HepG2 (cell line): ENCODE measurements around the gene ECSIT. TPM values are rescaled to one million over a fixed set of nuclear protein-coding genes. Genes with fewer than 3 reads are reported as not detected.

Source experiments
- BCLAF1 ChIP-seq: fragments of 450-650 bp; IDR thresholded peaks from 2 replicates; pipeline ENCODE4 v1.6.1; 2017; ENCODE audit warnings: mild to moderate bottlenecking
- BRD4 ChIP-seq: sonication (generic); formaldehyde crosslinking; IDR thresholded peaks from 2 replicates; pipeline ENCODE4 v1.4.0; 2020; ENCODE audit warnings: missing genetic modification reagents
- CHCHD3 ChIP-seq: sonication (generic); formaldehyde crosslinking; IDR thresholded peaks from 2 replicates; pipeline ENCODE4 v1.8.0; 2022; ENCODE audit warnings: mild to moderate bottlenecking, missing genetic modification reagents, moderate library complexity
- FOXO4 ChIP-seq: sonication (generic); formaldehyde crosslinking; conservative IDR thresholded peaks from 2 replicates; pipeline ENCODE4 v1.8.1; 2023; ENCODE audit warnings: missing genetic modification reagents
- HNF1B ChIP-seq: sonication (generic); formaldehyde crosslinking; IDR thresholded peaks from 2 replicates; pipeline ENCODE4 v1.5.1; 2020; ENCODE audit warnings: mild to moderate bottlenecking, moderate library complexity, missing genetic modification reagents
- KDM5B ChIP-seq: sonication (generic); formaldehyde crosslinking; IDR thresholded peaks from 2 replicates; pipeline ENCODE4 v1.4.0; 2020; ENCODE audit warnings: missing genetic modification reagents, mild to moderate bottlenecking, borderline replicate concordance
- KLF13 ChIP-seq: sonication (generic); formaldehyde crosslinking; IDR thresholded peaks from 2 replicates; pipeline ENCODE4 v1.4.0; 2020; ENCODE audit warnings: mild to moderate bottlenecking, missing genetic modification reagents
- RFX3 ChIP-seq: IDR thresholded peaks from 2 replicates; pipeline ENCODE4 v1.6.1; 2016; ENCODE audit warnings: missing biosample characterization, missing genetic modification reagents
- TSC22D2 ChIP-seq: sonication (generic); formaldehyde crosslinking; IDR thresholded peaks from 2 replicates; pipeline ENCODE4 v1.5.1; 2020; ENCODE audit warnings: missing genetic modification reagents, mild to moderate bottlenecking, borderline replicate concordance
- ZFP36L1 ChIP-seq: sonication (generic); formaldehyde crosslinking; IDR thresholded peaks from 2 replicates; pipeline ENCODE4 v1.8.0; 2022; ENCODE audit warnings: mild to moderate bottlenecking, missing genetic modification reagents, moderate library complexity
- ZGPAT ChIP-seq: IDR thresholded peaks from 2 replicates; pipeline ENCODE4 v1.6.1; 2016; ENCODE audit warnings: mild to moderate bottlenecking
- ZMAT3 ChIP-seq: sonication (generic); formaldehyde crosslinking; conservative IDR thresholded peaks from 2 replicates; pipeline ENCODE4 v1.7.0; 2021; ENCODE audit warnings: missing genetic modification reagents
- ZNF121 ChIP-seq: sonication (generic); formaldehyde crosslinking; IDR thresholded peaks from 2 replicates; pipeline ENCODE4 v1.5.0; 2020; ENCODE audit warnings: mild to moderate bottlenecking, missing genetic modification reagents
- ZNF260 ChIP-seq: sonication (generic); formaldehyde crosslinking; IDR thresholded peaks from 2 replicates; pipeline ENCODE4 v1.4.0; 2020; ENCODE audit warnings: missing genetic modification reagents, low read depth, mild to moderate bottlenecking, borderline replicate concordance
- ZNF558 ChIP-seq: sonication (generic); formaldehyde crosslinking; IDR thresholded peaks from 2 replicates; pipeline ENCODE4 v1.9.0; 2022; ENCODE audit warnings: mild to moderate bottlenecking, missing genetic modification reagents, borderline replicate concordance
- ZNF660 ChIP-seq: sonication (generic); formaldehyde crosslinking; IDR thresholded peaks from 2 replicates; pipeline ENCODE4 v1.5.1; 2020; ENCODE audit warnings: mild to moderate bottlenecking, low read depth, missing genetic modification reagents, borderline replicate concordance
- ZNF687 ChIP-seq: sonication (generic); formaldehyde crosslinking; IDR thresholded peaks from 2 replicates; pipeline ENCODE4 v1.5.1; 2020; ENCODE audit warnings: mild to moderate bottlenecking, missing genetic modification reagents, moderate library complexity
- polyA plus RNA-seq, 8 experiments: library from polyadenylated mRNA; depleted of rRNA in 3 of 8; stranded (reverse) in 7 of 8; unstranded in 1 of 8; fragments of >200 nt; fragmentation: Illumina TruSeq in 4 of 8; extraction: Trizol in 4 of 8; gene quantifications; 2 replicates each; pipeline versions ENCODE4 v1.2.1 to v1.2.3, GENCODE V29; 2011 to 2016; ENCODE audit warnings: low read depth in 4 of 8, missing spikeins in 1 of 8, mixed read lengths in 1 of 8; ENCODE audit not compliant: insufficient read depth in 1 of 8
- total RNA-seq, 5 experiments: library from RNA; depleted of rRNA; stranded (reverse); fragments of >200 nt; fragmentation: Illumina TruSeq; extraction: Trizol; gene quantifications; 2 replicates each; pipeline ENCODE4 v1.2.3, GENCODE V29; 2016; ENCODE audit warnings: low read depth in 1 of 5

The ECSIT gene
- total and polyA plus RNA-seq, 2 of the 13 experiments (the other 11 are each of a cell fraction or from before 2014, with no cell fraction given): 36.4 to 62.3 TPM

- TF ChIP-seq ZGPAT (CRISPR knock-in tag): no peak
- TF ChIP-seq BRD4 (CRISPR knock-in tag): no peak
- no peak for TF ChIP-seq ZFP36L1
- no peak for TF ChIP-seq ZNF558
- TF ChIP-seq ZMAT3: no peak
- TF ChIP-seq KDM5B (CRISPR knock-in tag): no peak
- TF ChIP-seq KLF13 (CRISPR knock-in tag): no peak
- no peak for TF ChIP-seq ZNF260 (CRISPR knock-in tag)
- TF ChIP-seq ZNF687 (CRISPR knock-in tag): no peak
- TF ChIP-seq CHCHD3 (CRISPR knock-in tag): 0 out of 2 replicates have a peak, but pooled peaks have one; percentile 38
- TF ChIP-seq HNF1B: no peak; the same call in 1 of the 2 replicates
- TF ChIP-seq ZNF121: no peak
- TF ChIP-seq ZNF660 (CRISPR knock-in tag): no peak
- no peak for TF ChIP-seq TSC22D2 (CRISPR knock-in tag)
- no peak for TF ChIP-seq BCLAF1
- no peak for TF ChIP-seq RFX3
- 0 out of 2 replicates have a peak, but pooled peaks have one; percentile 48 for TF ChIP-seq FOXO4 (CRISPR knock-in tag)
Observed at GRCh38 chr19:11481534-11482383, 47.2 kb downstream of the ECSIT start (continued).
